ENCODE data around the gene IFIT2.

GRCh38 chr10:89348975-89349374, 47.1 kb downstream of the IFIT2 start:
- TF ChIP-seq CTCF (IDR thresholded peaks at IDR 0.05 in 4 of 5, conservative IDR thresholded peaks at IDR 0.05 in 1 of 5) (no peak), POLR2A (IDR thresholded peaks at IDR 0.05) (no peak)

Measured in gastrocnemius medialis (tissue), 4 donors.